Measurements from ENCODE around the gene DTWD2. TPM values are rescaled to one million over a fixed set of nuclear protein-coding genes. Genes with fewer than 3 reads are reported as not detected.

The DTWD2 gene
- polyA plus RNA-seq, 1 of the 3 experiments (the other 2 are of a cell fraction) = 2.5 TPM

GRCh38 chr5:118921866-118922265, 66.5 kb downstream of the DTWD2 start (continued):
- TF ChIP-seq REST (IDR thresholded peaks at IDR 0.05; ENCODE audit: low read depth, low read length) (no peak), CHD2 (IDR thresholded peaks at IDR 0.05; ENCODE audit: low read length, partially characterized antibody) (no peak), FOXJ3 (CRISPR knock-in tag; IDR thresholded peaks at IDR 0.05) (no peak), GABPA (IDR thresholded peaks at IDR 0.05; ENCODE audit: low read depth) (no peak), RXRA (IDR thresholded peaks at IDR 0.05; ENCODE audit: borderline replicate concordance, low read depth) (no peak)

GRCh38 chr5:118919016-118919415, 69.3 kb downstream of the DTWD2 start:
- DNase-seq = no peak
- CTCF ChIA-PET = interaction anchor here (1.1 kb wide), 1 partner anchor 37 kb away, joined by 3 read pairs; no protein-coding TSS in a partner anchor

More at GRCh38 chr5:118919016-118919415, 69.3 kb downstream of the DTWD2 start:
- Histone ChIP-seq H3K27ac (ENCODE audit: low read depth in 2 of 2, low read length in 1 of 2) (no peak overlapping the region), H3F3A (replicated peaks; ENCODE audit: insufficient read depth) (no peaks in the 10 kb centered on the region), H3K9me2 (no peaks in the 10 kb centered on the region), H3K9me3 (no peaks in the 10 kb centered on the region), H4K20me1 (ENCODE audit: insufficient read depth) (no peaks in the 10 kb centered on the region), H3K4me1 (ENCODE audit: control insufficient read depth in 1 of 2, insufficient read depth in 2 of 2, low read depth in 1 of 2, low read length in 1 of 2) (no peaks in the 10 kb centered on the region), H3K36me3 (replicated peaks in 1 of 2; ENCODE audit: control insufficient read depth in 1 of 2, insufficient read depth in 2 of 2, low read length in 1 of 2) (no peaks in the 10 kb centered on the region), H3K4me3 (ENCODE audit: low read depth in 2 of 2, low read length in 1 of 2) (no peak overlapping the region), H3K79me2 (ENCODE audit: insufficient read depth) (no peaks in the 10 kb centered on the region), H3K4me2 (no peak overlapping the region), H2AFZ (ENCODE audit: low read depth) (no peak overlapping the region), H3K27me3 (ENCODE audit: insufficient read depth) (no peaks in the 10 kb centered on the region), H3K9ac (no peak overlapping the region)
- TF ChIP-seq RFX5 (IDR thresholded peaks at IDR 0.05; ENCODE audit: low read length) = no peak
- TF ChIP-seq EP300 (IDR thresholded peaks at IDR 0.05; ENCODE audit: borderline replicate concordance in 1 of 2, low read depth in 1 of 2, low read length in 1 of 2) = no peak
- TF ChIP-seq USF1 (IDR thresholded peaks at IDR 0.05; ENCODE audit: borderline replicate concordance, low read depth) = no peak
- no peak for TF ChIP-seq ZBTB33 (IDR thresholded peaks at IDR 0.05; ENCODE audit: borderline replicate concordance, low read depth)
- TF ChIP-seq CHD2 (IDR thresholded peaks at IDR 0.05; ENCODE audit: low read length, partially characterized antibody) = no peak
- no peak for TF ChIP-seq REST (IDR thresholded peaks at IDR 0.05; ENCODE audit: low read depth, low read length)
- no peak for TF ChIP-seq PBX3 (IDR thresholded peaks at IDR 0.05)
- no peak for TF ChIP-seq FOSL2 (IDR thresholded peaks at IDR 0.05; ENCODE audit: borderline replicate concordance, low read depth)
- TF ChIP-seq MXI1 (IDR thresholded peaks at IDR 0.05; ENCODE audit: low read depth, low read length) = no peak
- no peak for TF ChIP-seq JUND (IDR thresholded peaks at IDR 0.05)
- no peak for TF ChIP-seq NFIC (IDR thresholded peaks at IDR 0.05; ENCODE audit: borderline replicate concordance)
- TF ChIP-seq MEF2A (IDR thresholded peaks at IDR 0.05; ENCODE audit: borderline replicate concordance, low read depth) = no peak
- no peak for TF ChIP-seq POLR2AphosphoS5 (IDR thresholded peaks at IDR 0.05; ENCODE audit: low read depth, low read length)
- TF ChIP-seq IRF3 (IDR thresholded peaks at IDR 0.05; ENCODE audit: low read depth, low read length) = no peak
- TF ChIP-seq NRF1 (IDR thresholded peaks at IDR 0.05; ENCODE audit: low read depth, low read length) = no peak
- no peak for TF ChIP-seq RXRA (IDR thresholded peaks at IDR 0.05; ENCODE audit: borderline replicate concordance, low read depth)
- no peak for TF ChIP-seq FOXM1 (IDR thresholded peaks at IDR 0.05; ENCODE audit: low read depth)
- TF ChIP-seq FOXJ3 (CRISPR knock-in tag; IDR thresholded peaks at IDR 0.05) = no peak
- 72% methylated on average over 3 of the region's 3 CpGs for WGBS (ENCODE audit: low lambda C conversion rate)
- POLR2A ChIA-PET = no interaction called here

All from SK-N-SH (cell line).